Kidney epithelial cell (primary cell): ENCODE results near the gene TRANK1. TPM values are rescaled to one million over a fixed set of nuclear protein-coding genes. Genes with fewer than 3 reads are reported as not detected.
"Not testable (repeated sequence)": the region's sequence is repeated elsewhere in the genome, so short reads cannot be mapped to it uniquely, and the experiment has no call there.

Experiments used
- DNase-seq: peaks from one replicate; pipeline ENCODE4 v3.0.0-alpha.2; 2010; ENCODE audit warnings: low read depth
- H3K27me3 ChIP-seq: 2 replicates; pipeline ENCODE4 v1.6.0; 2011; ENCODE audit warnings: low read length; ENCODE audit not compliant: control insufficient read depth, insufficient read depth
- H3K36me3 ChIP-seq: 2 replicates; pipeline ENCODE4 v1.5.1; 2011; ENCODE audit warnings: low read length; ENCODE audit not compliant: control insufficient read depth, insufficient read depth
- H3K4me3 ChIP-seq: 2 replicates; pipeline ENCODE4 v1.5.1; 2011; ENCODE audit warnings: low read depth, mild to moderate bottlenecking, control low read depth, low read length
- total RNA-seq: library from RNA; depleted of rRNA; stranded (reverse); fragments of >200 nt; gene quantifications from 2 replicates; pipeline ENCODE4 v1.2.3, GENCODE V29; 2015
- TF ChIP-seq, protein P1 (sequence below): IDR thresholded peaks from 2 replicates; pipeline ENCODE4 v1.5.1; 2011; ENCODE audit warnings: mild to moderate bottlenecking, moderate library complexity, low read length, control low read depth, inconsistent platforms; ENCODE audit not compliant: insufficient read depth, poor library complexity, severe bottlenecking

Gene TRANK1
- total RNA-seq, 1 donor from 2014 or later: 7.1 TPM

DNA sequence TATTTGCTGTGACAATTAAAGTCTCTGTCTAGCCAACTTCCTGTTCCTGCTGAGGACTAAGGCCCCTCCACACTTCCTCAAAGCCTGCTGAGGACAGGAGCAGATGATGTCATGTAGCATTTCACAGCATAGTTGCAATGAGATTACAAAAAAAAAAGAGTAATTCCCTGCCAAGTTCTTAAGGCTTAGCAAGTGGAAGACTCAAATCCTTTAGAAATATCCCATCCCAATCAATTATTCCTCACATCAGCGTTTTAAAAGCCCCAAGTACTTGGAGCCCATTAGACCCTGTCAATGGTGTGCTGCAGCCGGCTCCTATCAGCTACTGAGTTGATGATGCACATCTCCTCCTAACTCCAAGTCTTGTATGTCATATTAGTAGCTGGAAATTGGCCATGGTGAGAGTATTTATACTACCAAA, 51.7 kb downstream of the TRANK1 start:
- peak; percentile 38 for DNase-seq
- TF ChIP-seq, protein P1, sequence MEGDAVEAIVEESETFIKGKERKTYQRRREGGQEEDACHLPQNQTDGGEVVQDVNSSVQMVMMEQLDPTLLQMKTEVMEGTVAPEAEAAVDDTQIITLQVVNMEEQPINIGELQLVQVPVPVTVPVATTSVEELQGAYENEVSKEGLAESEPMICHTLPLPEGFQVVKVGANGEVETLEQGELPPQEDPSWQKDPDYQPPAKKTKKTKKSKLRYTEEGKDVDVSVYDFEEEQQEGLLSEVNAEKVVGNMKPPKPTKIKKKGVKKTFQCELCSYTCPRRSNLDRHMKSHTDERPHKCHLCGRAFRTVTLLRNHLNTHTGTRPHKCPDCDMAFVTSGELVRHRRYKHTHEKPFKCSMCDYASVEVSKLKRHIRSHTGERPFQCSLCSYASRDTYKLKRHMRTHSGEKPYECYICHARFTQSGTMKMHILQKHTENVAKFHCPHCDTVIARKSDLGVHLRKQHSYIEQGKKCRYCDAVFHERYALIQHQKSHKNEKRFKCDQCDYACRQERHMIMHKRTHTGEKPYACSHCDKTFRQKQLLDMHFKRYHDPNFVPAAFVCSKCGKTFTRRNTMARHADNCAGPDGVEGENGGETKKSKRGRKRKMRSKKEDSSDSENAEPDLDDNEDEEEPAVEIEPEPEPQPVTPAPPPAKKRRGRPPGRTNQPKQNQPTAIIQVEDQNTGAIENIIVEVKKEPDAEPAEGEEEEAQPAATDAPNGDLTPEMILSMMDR: no peak
- Histone ChIP-seq H3K27me3 (no peaks in the 10 kb centered on the region), H3K4me3 (no peak overlapping the region), H3K36me3 (no peaks in the 10 kb centered on the region)

DNA sequence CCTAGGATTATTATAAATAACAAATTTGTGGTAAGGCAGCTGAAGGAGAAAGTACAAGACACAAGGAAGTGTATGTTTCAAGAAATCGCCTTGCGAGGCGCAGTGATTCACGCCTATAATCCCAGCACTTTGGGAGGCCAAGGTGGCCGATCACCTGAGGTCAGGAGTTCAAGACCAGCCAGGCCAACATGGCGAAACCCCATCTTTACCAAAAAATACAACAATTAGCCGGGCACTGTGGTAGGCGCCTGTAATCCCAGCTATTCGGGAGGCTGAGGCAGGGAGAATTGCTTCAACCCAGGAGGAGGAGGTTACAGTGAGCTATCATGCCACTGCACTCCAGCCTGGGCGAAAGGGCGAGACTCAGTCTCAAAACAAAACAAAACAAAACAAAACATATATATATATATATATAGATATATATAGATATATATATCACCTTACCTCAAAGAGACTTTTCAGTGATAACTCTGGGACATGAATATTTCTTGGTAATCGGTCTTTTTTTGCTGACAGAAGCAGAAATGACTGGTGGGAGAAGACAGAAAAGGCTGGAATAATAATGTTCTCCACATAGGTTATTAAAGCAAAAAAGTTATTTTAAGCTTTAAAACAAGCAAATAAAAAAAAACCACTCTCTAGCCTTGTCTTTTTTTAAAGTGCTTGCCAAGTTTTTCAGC, 52.3 kb downstream of the TRANK1 start:
- no peaks in the 10 kb centered on the region for H3K27me3 ChIP-seq
- no peak overlapping the region for H3K4me3 ChIP-seq
- no peak for DNase-seq
- TF ChIP-seq, protein P1: no peak
- no peaks in the 10 kb centered on the region for H3K36me3 ChIP-seq

DNA sequence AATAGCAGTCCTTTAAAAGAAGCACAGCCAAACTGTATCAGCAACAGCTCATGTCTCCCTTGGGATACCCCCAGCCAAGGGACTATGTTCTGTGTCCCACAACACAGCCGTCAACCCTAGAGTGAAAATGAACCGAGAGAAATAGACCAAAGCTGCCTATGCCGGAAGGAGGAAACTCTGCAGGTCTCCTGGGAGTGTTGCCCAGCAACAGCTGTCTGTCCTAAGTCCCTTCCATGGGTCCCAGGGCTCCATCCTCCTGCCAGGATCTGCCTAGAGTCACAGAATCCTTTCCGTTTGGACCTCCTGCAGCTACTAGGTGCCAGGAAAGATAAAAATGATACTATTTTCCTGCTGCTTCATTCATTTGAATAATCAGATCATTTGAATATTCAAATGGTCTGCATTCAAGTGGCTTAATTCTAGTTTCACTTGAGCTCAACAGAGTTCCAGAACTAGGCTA, 53.1 kb downstream of the TRANK1 start:
- Histone ChIP-seq H3K4me3 (no peak overlapping the region), H3K36me3 (no peaks in the 10 kb centered on the region), H3K27me3 (no peaks in the 10 kb centered on the region)
- no peak for DNase-seq
- TF ChIP-seq, protein P1: no peak

DNA sequence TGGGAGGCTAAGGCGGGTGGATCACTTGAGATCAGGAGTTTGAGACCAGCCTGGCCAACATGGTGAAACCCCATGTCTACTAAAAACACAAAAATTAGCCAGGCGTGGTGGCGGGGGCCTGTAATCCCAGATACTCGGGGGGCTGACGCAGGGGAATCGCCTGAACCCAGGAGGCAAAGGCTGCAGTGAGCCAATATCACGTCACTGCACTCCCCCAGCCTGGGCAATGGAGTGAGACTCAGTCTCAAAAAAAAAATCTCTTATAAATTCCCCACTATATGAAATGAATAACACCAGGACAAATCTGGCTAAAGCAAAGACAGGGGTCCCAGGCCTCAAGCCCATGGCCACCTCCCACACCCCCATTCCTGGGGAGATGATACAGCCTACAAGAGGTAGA, 53.8 kb downstream of the TRANK1 start:
- not testable (repeated sequence) for DNase-seq, H3K4me3 ChIP-seq, H3K36me3 ChIP-seq, H3K27me3 ChIP-seq

DNA sequence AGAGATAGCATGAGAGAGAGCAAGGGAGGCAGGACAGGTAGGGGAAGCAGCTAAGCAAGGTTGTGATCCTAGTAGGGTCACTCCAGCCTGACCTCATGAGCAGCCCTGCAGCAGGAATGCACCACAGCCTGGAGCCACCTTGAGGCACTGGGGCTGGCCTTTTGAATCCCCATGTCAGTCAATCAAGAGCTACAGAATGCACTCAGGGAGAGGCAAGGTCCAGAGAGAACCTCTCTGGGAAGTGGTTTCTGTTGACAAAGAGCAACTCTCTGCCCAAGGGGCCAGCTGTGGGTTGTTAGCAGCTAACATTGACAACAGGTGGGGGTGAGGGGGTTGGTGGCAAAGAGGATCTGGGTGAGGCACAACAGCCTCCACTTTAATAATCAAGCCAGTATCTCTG, 54.6 kb downstream of the TRANK1 start:
- DNase-seq: no peak
- Histone ChIP-seq H3K4me3 (no peak overlapping the region), H3K27me3 (no peaks in the 10 kb centered on the region), H3K36me3 (no peaks in the 10 kb centered on the region)
- TF ChIP-seq, protein P1: no peak

DNA sequence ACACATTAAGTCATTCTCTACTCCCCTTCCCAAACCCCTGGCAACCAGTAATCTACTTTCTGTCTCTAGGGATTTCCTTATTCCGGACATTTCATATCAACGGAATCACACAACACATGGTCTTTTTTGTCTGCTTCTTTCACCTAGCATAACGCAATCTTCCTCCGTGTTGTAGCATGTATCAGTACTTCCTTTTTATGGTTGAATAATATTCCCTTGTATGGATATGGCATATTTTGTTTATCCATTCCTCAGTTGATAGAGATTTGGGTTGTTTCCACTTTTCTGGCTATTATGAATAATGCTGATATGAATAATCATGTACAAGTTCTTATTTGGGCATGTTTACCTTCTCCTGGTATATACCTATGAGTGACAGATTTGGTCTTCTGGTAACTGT, 63.1 kb downstream of the TRANK1 start:
- Histone ChIP-seq H3K36me3 (no peaks in the 10 kb centered on the region), H3K27me3 (no peaks in the 10 kb centered on the region), H3K4me3 (no peak overlapping the region)
- TF ChIP-seq, protein P1: no peak
- DNase-seq: no peak

DNA sequence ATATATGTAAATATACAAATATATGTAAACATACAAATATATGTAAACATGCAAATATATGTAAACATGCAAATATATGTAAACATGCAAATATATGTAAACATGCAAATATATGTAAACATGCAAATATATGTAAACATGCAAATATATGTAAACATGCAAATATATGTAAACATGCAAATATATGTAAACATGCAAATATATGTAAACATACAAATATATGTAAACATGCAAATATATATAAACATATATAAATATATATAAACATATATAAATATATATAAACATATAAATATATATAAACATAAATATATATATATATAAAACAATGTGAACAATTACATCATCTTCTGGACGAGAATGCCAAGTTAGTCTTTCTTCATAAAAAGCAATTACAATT, 65.0 kb downstream of the TRANK1 start:
- not testable (repeated sequence) for H3K36me3 ChIP-seq, DNase-seq, H3K4me3 ChIP-seq, H3K27me3 ChIP-seq
